Dendritic cell treated with granulocyte-macrophage colony-stimulating factor and Interleukin-4, amounts not matched to agents 40 ng/mL and 50 ng/mL, for 4 days (primary cell): ENCODE data around the gene PIGS.

Source experiments
- H3K27ac Mint-ChIP-seq: one replicate; pipeline ENCODE4 v1.8.0; 2022; ENCODE audit warnings: mild to moderate bottlenecking, mixed read lengths
- H3K27me3 Mint-ChIP-seq: one replicate; pipeline ENCODE4 v1.8.0; 2022; ENCODE audit warnings: mild to moderate bottlenecking, mixed read lengths
- H3K36me3 Mint-ChIP-seq: one replicate; pipeline ENCODE4 v1.8.0; 2022; ENCODE audit warnings: low read depth, mixed read lengths
- H3K4me1 Mint-ChIP-seq: one replicate; pipeline ENCODE4 v1.8.0; 2022; ENCODE audit warnings: low read depth, mixed read lengths
- H3K4me3 Mint-ChIP-seq: one replicate; pipeline ENCODE4 v1.8.0; 2022; ENCODE audit warnings: mild to moderate bottlenecking, moderate library complexity, mixed read lengths
- H3K9me3 Mint-ChIP-seq: one replicate; pipeline ENCODE4 v1.8.0; 2022; ENCODE audit warnings: mixed read lengths
- intact Hi-C: fragments of 100-400 bp; cut with micrococcal nuclease; formaldehyde crosslinking; loops from one replicate; pipeline ENCODE4 v1.15.0; 2022

PIGS gene

GRCh38 chr17:28574526-28574925 is 3.2 kb upstream of the PIGS start:
- no peak overlapping the region for H3K27ac Mint-ChIP-seq
- H3K4me3 Mint-ChIP-seq, result no peak overlapping the region
- peaks cover 15% of the 10 kb centered on the region for H3K27me3 Mint-ChIP-seq
- peaks cover 31% of the 10 kb centered on the region for H3K4me1 Mint-ChIP-seq
- intact Hi-C loops, result no loop called here
- no peaks in the 10 kb centered on the region for H3K9me3 Mint-ChIP-seq
- H3K36me3 Mint-ChIP-seq, result peaks cover 75% of the 10 kb centered on the region

DNA sequence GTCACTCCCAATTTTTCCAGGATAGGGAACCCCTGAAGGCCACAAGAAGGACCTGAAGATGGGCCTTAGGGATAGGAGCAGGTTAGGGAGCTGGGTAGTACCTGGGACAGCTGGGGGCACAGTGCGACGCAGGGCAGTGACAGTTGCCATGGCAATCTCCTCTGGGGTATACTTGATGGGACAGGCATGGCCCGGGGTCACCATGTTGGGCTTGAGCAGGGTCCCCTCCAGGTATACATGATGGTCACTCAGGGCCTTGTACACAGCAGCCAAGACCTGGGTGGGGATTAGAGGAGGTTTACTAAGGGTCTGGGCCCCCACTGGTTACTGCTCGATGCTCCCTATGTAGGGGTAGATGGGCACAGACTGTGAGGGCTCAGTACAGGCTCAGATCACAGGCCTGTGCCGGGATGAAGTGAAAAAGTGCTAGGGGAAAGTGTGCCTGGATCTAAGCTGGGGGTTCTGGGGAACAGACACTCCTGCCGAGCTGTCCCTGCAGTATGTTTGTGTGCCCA is 2.7 kb upstream of the PIGS start:
- Mint-ChIP-seq H3K4me1 (peaks cover 34% of the 10 kb centered on the region), H3K27me3 (peaks cover 15% of the 10 kb centered on the region), H3K27ac (no peak overlapping the region), H3K9me3 (no peaks in the 10 kb centered on the region), H3K4me3 (no peak overlapping the region), H3K36me3 (peaks cover 70% of the 10 kb centered on the region)
- intact Hi-C loops, result no loop called here

- Mint-ChIP-seq H3K27ac (no peak overlapping the region), H3K36me3 (peaks cover 65% of the 10 kb centered on the region), H3K4me1 (peaks cover 36% of the 10 kb centered on the region), H3K4me3 (no peak overlapping the region), H3K9me3 (no peaks in the 10 kb centered on the region), H3K27me3 (peaks cover 15% of the 10 kb centered on the region)
- intact Hi-C loops, result no loop called here
Observed at GRCh38 chr17:28573521-28573920, 2.2 kb upstream of the PIGS start.

DNA sequence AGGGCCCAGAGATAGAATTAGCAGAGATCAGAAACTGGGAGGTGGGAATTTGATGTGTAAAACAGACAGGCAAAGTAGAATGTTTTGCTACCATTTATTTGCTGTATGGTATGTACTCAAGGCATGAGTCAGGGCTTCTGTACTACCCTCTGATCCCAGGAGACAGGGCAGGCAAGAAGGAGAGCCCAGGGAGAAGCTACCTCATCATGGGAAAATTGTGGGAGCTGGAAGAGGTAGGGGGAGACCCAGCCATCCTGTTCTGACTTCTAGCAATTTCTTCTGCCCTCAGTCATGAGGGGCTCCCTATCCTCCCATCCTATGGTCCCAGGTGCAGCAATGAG is 1.7 kb upstream of the PIGS start:
- Mint-ChIP-seq H3K27me3 (peaks cover 15% of the 10 kb centered on the region), H3K27ac (no peak overlapping the region), H3K4me1 (peaks cover 41% of the 10 kb centered on the region), H3K36me3 (peaks cover 60% of the 10 kb centered on the region), H3K4me3 (no peak overlapping the region), H3K9me3 (no peaks in the 10 kb centered on the region)
- intact Hi-C loops, result no loop called here

GRCh38 chr17:28572259-28573039 is 1.1 kb upstream of the PIGS start:
- H3K36me3 Mint-ChIP-seq, result peaks cover 55% of the 10 kb centered on the region
- intact Hi-C loops, result no loop called here
- H3K27me3 Mint-ChIP-seq, result peaks cover 15% of the 10 kb centered on the region
- no peak overlapping the region for H3K4me3 Mint-ChIP-seq
- peaks cover 47% of the 10 kb centered on the region for H3K4me1 Mint-ChIP-seq
- H3K9me3 Mint-ChIP-seq, result no peaks in the 10 kb centered on the region
- no peak overlapping the region for H3K27ac Mint-ChIP-seq

- intact Hi-C loops, result no loop called here
Observed at GRCh38 chr17:28570716-28571360, 486 bp downstream of the PIGS start.

GRCh38 chr17:28569446-28569845 is 1.9 kb downstream of the PIGS start:
- Mint-ChIP-seq H3K27me3 (peaks cover 6% of the 10 kb centered on the region), H3K4me1 (peaks cover 35% of the 10 kb centered on the region), H3K27ac (no peak overlapping the region), H3K4me3 (no peak overlapping the region), H3K36me3 (peaks cover 47% of the 10 kb centered on the region), H3K9me3 (no peaks in the 10 kb centered on the region)
- intact Hi-C loops, result no loop called here

More at GRCh38 chr17:28570716-28571360, 486 bp downstream of the PIGS start:
- H3K4me3 Mint-ChIP-seq, result peak overlapping the region; percentile 97
- H3K36me3 Mint-ChIP-seq, result peaks cover 47% of the 10 kb centered on the region
- H3K27me3 Mint-ChIP-seq, result peaks cover 10% of the 10 kb centered on the region
- H3K27ac Mint-ChIP-seq, result peak overlapping the region; percentile 93
- no peaks in the 10 kb centered on the region for H3K9me3 Mint-ChIP-seq
- peaks cover 36% of the 10 kb centered on the region for H3K4me1 Mint-ChIP-seq

DNA sequence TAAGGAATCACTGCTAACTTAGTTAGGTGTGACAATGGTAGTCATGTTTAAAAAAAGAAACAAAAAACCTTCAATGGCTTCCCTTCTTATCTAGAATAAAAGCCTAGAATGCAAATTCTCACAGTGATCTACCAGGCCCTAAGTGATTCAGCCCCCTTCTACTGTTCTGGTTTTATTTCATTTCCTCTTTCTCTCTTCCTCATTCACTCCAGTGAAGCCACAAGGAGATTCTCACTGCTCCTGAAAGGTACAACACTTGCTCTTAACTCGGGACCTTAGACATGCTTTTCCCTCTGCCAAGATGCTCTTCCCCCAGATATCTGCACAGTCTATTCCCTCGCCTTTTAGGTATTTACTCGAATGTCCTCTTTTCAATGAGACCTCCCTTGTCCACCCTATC is 3.7 kb downstream of the PIGS start:
- Mint-ChIP-seq H3K27ac (peak overlapping the region; percentile 22), H3K4me3 (peak overlapping the region; percentile 24), H3K9me3 (no peaks in the 10 kb centered on the region), H3K4me1 (peaks cover 31% of the 10 kb centered on the region), H3K36me3 (peaks cover 47% of the 10 kb centered on the region), H3K27me3 (peaks cover under 1% of the 10 kb centered on the region)
- intact Hi-C loops, result no loop called here

DNA sequence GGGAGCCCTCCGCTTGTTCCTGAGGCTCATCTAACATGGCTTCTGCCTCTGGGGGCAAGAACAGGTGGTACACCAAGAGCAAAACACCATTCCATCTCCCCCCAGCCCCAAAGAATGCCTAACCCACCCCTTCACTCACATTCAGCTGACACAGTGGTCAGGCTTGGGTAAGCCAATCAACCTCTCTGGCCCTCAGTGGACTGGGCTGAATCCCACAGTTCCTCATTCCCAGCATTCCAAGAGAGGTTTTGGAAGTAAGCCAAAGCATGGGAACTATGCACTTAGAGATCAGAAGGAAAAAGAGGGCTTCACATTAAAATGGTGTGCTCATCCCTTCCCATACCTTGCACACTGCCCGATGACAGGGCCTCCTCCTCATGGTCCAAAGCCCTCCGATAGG is 7.8 kb downstream of the PIGS start:
- Mint-ChIP-seq H3K36me3 (peaks cover 66% of the 10 kb centered on the region), H3K4me1 (peaks cover 14% of the 10 kb centered on the region), H3K4me3 (no peak overlapping the region), H3K9me3 (no peaks in the 10 kb centered on the region), H3K27me3 (no peaks in the 10 kb centered on the region), H3K27ac (no peak overlapping the region)
- intact Hi-C loops, result no loop called here

- H3K27ac Mint-ChIP-seq, result no peak overlapping the region
- peaks cover 27% of the 10 kb centered on the region for H3K4me1 Mint-ChIP-seq
- intact Hi-C loops, result no loop called here
- H3K36me3 Mint-ChIP-seq, result peaks cover 83% of the 10 kb centered on the region
- no peak overlapping the region for H3K4me3 Mint-ChIP-seq
- no peaks in the 10 kb centered on the region for H3K27me3 Mint-ChIP-seq
- H3K9me3 Mint-ChIP-seq, result no peaks in the 10 kb centered on the region
Observed at GRCh38 chr17:28555022-28555421, 16.3 kb downstream of the PIGS start.

DNA sequence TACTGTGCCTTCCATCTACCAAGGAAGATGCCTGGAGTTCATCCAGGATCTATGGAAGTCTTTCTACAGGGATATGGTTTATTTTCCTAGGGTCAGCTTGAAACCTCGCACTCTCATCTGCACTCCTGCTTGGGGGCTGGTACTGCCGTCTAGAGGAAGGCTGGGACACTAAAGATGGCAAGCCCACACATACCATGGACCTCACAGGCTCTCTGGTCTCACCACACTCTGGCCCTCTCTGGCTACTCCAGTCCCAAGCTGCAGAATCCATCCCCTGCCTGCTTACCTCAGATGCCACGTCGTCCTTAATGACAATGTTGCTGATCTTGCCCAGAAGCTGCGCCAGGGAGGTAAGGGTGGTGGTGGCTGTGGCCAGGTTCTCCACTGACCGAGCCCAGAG is 16.8 kb downstream of the PIGS start:
- H3K9me3 Mint-ChIP-seq, result no peaks in the 10 kb centered on the region
- H3K4me3 Mint-ChIP-seq, result no peak overlapping the region
- H3K4me1 Mint-ChIP-seq, result peaks cover 32% of the 10 kb centered on the region
- no peaks in the 10 kb centered on the region for H3K27me3 Mint-ChIP-seq
- H3K27ac Mint-ChIP-seq, result no peak overlapping the region
- intact Hi-C loops, result loop anchor here (5.0 kb wide), 1 partner anchor 58 kb away; the partner anchor contains the start of gene RSKR
- peaks cover 79% of the 10 kb centered on the region for H3K36me3 Mint-ChIP-seq

- peak overlapping the region; percentile 81 for H3K27ac Mint-ChIP-seq
- intact Hi-C loops, result loop anchor here (5.0 kb wide), 1 partner anchor 59 kb away; the partner anchor contains the start of gene RSKR
- H3K27me3 Mint-ChIP-seq, result no peaks in the 10 kb centered on the region
- H3K4me1 Mint-ChIP-seq, result peaks cover 47% of the 10 kb centered on the region
- peak overlapping the region; percentile 90 for H3K4me3 Mint-ChIP-seq
- no peaks in the 10 kb centered on the region for H3K9me3 Mint-ChIP-seq
- H3K36me3 Mint-ChIP-seq, result peaks cover 72% of the 10 kb centered on the region
Observed at GRCh38 chr17:28553000-28553505, 18.3 kb downstream of the PIGS start.

DNA sequence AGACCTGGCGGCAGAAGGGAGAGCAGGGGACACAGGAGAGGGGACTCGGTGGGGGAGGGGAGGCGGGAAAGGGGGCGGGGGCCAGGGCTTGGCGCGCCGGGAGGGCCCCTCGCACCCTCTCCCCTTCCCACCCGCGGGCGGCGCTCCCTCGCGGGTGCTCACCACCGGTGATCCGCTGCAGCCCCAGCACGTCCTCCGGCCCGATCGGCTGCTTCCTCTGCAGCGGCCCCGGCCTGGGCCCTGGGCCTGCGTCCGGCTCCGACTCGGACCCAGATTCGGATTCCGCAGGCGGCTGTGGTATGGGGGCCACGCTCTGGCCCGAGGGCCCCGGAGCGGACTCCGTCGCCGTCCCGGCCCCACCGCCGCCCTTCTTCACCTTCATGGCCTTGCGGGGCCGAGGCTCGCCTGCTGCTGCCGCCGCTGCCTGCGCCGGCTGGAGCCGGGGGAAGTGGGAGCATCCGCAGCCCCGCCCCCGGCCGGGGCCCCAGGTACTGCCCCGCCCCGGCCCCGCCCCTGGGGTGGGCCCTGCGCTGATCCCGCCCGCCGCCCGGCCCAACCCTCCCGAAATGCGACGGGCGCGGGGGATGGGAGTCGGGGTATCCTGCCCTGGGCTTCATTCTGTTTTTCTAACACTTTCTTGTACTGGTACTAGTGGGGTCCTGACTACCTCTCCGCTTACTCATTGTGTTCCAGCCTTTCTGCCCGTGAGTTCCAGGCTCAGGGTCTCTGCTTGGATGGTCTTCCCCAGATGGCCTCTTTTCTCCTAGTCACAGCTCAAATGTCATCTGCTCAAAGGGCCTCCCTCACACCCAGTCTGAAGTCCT is 18.9 kb downstream of the PIGS start, which contains the start of gene UNC119:
TSS of gene UNC119 (minus strand) at position 449 of the 824 bp plus-strand sequence. CDS start at position 382, 67 bp downstream.
- Mint-ChIP-seq H3K36me3 (peaks cover 69% of the 10 kb centered on the region), H3K27ac (peak within 1 kb of the TSS; percentile 81), H3K4me1 (peaks cover 54% of the 10 kb centered on the region), H3K4me3 (peak within 1 kb of the TSS; percentile 90), H3K9me3 (no peaks in the 10 kb centered on the region), H3K27me3 (no peaks in the 10 kb centered on the region)
- intact Hi-C loops, result loop anchor here (5.0 kb wide), 1 partner anchor 60 kb away; the partner anchor contains the start of gene RSKR
